ENCODE data around the gene KASH5.

Gene KASH5

DNA sequence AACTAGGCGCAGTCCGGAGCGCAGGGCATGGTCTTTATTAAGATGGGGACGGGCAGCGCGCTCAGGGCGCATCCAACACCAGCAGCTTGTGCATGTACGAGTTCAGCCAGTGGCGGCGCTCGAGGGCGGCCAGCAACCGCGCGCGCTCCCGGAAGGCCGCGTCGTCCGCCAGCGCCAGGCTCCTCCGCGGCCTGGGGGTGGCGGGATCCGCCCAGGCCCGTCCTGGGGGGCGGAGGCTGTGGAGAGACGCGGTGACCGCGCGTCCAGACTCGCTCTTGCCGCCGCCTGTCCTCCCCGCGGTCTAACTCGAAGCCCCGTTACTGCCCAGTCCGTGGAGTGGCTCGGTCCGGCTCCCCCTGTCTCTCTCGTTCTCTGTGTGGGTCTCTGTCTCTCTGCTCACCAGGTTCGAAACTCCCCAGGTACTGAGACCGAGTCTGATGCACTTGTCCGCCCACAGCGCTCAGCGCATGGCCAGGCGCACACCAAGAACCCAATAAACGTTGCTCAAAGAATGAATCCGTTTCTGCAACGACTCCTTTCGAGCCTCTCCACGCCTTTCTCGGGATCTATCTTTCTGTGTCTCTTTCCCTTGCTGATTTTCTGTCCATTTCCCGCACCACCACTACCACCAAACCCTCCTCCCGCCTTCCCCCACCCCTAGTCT, 34.5 kb downstream of the KASH5 start:
- no peak for DNase-seq

DNA sequence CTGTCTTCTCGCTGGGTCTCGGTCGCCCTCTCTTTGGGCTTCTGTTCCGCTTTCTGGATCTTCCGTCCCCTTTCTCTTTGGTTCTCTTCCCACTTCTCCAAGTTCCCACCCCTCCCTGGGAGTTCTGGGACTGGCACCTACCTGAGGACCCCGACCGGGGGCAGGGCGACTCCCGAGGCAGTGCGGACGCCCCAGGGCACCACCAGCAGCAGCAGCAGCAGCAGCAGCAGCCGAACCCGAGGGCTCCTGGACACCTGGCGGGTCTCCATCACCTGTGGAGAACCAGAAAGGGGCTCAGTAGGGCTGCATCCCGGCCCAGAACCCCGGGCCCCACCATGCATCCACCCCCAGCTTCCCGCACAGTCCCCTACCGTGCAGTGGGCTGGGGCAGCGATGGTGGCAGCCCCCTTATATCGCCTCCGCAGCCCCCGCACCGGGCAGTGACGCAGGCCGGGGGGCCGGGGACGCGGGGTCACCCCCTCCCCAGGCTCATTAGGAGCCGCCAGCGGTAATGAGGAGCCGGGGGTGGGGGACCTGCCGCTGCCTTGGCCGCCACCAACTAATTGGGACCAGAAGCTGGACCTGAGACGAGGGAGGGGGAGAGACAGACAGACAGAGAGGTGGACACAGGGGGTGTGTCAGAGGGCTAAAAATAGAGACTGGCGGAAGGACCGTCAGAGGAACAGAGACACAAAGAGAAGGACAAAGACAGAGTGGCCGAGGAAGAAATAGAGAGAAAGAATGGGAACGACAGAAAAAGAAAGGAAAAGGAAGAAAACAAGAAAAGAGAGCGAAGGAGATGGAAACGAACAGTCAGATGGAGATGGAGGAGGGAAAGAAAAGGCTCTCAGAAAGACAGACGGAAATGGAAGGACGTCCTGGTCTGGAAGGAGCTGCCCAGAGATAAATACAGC, 35.3 kb downstream of the KASH5 start, which contains the start of gene PTH2:
Gene PTH2 (minus strand): TSS at position 371 of the 914 bp plus-strand sequence. CDS start 102 bp downstream, at position 269.
- no peak for DNase-seq

DNA sequence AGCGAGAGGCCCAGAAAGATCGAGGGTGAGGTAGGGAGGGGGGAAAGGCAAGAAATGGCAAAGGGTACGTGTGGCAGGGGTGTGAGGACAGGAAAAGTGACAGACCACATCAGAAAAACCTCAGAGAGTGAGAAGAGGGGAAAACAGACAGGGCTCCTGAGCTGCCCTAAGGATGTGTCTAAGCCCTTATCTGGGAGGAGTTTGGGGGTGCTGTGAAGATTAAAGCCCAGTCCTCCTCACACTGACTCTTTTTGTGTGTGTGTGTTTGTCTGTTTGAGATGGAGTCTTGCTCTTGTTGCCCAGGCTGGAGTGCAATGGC, 35.9 kb downstream of the KASH5 start:
- DNase-seq = no peak

DNA sequence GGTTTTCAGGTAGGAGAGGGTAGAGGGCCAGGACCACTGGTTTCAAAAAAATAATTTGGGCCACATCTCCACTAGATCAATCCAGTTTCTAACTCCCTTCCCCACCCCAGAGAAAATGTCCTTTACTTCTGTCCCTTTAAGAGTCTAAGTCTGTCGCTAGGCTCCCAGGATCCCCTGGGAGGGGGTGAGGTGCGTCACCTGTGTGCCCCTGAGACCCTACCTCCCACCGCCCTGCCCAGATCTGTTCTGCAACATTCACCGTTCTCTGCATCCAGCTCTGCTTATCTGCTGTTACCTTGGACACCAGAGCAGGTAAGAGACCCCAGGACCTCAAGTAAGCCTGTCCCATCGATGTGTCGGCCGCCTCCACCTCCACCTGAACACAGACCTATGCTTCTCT, 37.1 kb downstream of the KASH5 start, which contains the start of gene GFY:
Gene GFY (plus strand): TSS at position 211 of the 400 bp plus-strand sequence. CDS start 1,043 bp downstream, outside the sequence.
- no peak for DNase-seq

DNA sequence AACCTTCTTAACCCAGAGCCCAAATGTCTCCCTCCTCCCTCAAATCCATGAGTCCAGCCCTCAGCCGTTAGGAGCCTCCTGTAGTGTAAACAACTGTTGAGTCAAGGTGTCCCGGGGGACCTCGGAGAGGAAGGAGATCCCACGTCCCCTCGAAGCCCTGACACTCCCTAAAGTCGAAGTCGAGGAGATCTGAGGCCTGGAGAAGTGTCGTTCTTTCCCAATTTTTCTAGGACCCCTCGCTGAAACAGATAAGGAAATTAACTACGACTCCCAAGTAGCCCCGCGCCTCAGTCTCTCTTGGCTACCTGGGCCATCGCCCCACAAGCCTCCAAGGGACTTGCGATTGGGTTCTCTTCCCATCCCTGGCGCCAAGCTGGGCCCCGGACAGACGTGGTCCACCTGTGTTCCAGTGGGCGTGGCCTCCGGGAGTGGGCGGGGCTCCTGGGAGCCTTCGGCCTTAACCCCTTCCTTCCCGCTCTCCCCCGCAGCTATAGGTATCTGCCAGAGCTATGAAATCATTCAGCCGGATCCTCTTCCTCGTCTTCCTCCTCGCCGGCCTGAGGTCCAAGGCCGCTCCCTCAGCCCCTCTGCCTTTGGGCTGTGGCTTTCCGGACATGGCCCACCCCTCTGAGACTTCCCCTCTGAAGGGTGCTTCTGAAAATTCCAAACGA, 38.0 kb downstream of the KASH5 start:
- no peak for DNase-seq

DNA sequence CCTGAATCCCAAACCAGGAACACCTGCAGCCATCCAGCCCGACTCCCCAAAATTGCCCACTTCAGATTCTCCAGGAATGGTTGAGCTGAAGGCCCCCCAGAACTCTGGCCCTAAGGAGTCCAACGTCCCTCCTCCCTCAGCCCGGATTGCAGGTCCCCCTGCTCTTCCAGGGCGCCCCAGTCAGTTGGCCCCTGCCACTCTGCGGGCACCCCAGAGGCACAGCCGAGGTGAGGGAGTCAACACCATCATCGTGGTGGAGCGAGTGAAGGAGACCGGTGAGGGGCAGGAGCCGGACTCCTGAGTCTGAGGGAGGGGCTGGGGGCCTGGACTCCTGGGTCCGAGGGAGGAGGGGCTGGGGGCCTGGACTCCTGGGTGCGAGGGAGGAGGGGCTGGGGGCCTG, 39.3 kb downstream of the KASH5 start:
- DNase-seq = no peak

DNA sequence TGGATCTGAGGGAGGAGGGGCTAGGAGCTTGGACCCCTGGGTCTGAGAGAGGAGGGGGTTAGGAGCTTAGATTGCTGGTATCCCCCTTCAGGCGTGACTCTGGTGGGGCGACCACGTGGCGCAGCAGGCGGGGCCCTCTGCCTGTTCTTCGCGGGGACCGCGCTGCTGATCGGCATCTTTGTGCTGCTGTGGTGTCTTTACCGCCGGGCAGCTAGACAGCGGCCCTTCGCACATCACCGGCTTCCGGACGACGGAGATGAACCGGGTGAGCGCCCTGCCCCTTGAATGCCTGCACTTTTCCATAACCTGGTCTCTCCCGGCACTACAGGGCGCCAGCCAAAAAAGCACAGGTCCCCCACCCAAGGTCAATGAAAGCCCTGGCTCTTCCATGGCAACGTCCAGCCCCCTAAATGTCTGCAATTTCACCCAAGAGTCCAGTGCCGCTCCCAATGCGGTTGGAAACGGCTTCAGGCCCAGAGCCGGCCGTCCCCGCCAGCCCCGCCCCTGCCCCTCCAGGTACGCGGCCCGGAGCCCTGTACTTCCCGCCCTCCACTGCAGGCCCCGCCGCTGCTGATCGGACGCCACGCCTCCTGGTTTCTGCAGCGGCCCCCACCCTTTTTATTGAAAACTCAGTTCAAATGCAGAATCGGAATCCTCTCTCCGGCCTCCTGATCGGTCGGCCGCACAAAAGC, 40.0 kb downstream of the KASH5 start:
- no peak for DNase-seq

DNA sequence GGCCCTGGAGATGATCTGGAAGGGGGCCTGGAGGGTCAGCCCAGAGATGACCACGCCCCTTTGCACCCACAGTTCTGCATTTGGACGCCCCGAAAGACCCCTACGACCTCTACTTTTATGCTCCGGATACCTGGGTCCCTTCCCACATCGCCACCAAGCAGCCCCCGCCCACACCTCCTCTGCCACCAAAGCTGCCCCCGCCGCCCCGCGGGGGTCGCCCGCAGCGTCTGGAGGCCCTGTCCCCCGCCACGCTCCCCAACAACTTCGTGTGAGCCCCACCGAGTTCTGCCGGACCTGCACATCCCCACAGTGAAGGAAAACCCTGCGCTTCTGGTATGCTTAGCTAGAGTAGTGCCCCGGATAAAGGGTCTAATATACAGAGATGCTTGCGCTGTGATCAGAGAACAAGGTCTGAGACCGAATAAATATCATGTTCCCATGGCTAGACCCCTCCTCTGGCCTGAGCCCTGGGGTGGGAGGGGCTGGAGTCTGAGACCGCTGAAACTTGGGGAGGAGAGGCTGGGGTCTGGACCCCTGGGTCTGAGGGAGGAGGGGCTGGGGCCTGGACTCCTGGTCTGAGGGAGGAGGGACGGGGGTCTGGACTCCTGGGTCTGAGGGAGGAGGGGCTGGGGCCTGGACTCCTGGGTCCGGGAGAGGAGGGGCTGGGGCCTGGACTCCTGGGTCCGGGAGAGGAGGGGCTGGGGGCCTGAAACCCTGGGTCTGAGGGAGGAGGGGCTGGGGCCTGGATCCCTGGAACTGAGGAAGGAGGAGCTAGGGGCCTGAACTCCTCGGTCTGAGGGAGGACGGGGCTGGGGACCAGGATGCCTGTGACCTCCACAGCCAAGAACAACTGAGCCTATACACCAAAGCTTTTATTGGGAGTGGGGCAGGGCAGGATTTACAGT, 40.8 kb downstream of the KASH5 start:
- DNase-seq = no peak

DNA sequence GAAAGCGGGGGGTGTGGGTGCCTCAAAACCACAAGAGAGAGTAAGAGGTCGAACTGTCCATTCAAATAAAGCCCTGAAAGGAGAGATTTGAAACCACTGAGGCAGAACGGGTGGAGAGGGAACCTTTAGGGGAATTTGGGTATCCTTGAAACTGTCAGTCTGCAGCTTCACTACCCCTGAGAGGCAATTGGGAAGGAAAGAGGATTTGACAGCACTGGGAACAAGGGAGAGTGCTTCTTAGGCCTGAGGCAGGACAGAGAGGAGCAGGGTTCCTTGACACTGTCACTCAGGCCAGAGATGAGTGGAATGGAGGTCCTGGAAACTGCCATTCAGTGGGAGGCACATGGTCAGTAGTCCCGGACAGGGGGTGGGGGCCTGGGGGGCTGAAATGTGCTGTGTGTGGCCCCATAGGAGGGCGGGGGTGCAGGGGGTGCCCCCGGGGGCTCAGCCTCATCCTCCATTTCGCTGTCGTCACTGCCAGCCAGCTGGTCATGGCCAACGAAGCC, 42.2 kb downstream of the KASH5 start:
- no peak for DNase-seq

DNA sequence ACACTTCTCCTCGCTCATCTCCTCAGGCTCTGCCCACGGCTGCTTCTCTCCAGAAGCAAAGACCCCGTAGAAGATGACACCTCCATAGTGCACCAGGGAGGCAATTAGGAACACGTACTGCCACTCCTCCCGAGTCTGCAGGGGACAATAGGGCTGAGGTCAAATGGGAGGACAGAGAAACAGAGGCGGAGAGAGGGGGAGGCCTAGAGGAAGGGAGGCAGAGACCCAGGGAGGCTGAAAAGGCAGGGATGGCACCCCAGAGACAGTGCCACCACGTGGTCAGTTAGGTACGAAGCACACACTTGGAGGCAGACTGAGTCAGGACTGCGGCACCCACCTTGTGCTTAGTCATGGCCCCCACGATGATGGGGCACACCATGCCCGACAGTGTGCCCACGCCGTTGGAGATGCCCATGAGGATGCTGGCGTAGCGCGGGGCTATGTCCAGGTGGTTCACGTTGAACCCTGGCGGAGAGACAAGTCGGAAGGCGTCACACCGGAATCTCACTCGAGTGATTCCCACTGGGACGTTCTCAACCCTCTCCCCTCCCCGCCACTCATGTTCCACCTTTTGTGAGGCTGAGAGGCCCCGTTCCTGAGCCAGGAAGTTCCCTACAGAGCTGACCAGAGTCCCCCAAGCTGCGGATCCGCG, 42.8 kb downstream of the KASH5 start:
- DNase-seq = no peak

DNA sequence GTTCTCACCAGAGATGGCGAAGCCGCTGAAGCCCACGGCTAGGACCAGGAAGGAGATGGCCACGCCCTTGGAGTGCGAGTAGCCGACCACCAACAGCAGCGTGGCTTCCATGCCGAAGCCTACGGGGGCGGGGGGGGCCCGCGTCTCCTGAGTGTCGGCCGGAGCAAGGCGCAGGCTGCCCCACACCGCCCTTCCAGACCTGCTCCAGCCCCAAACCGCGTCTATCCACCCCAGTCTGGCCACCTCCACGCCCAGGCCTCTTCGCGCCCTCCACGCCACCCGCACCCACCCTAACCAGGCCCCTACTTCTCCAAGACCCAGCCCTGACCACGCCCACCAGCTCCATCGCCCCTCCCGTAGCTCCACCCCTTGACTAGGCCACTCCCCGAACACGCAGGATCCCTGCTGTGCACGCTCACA, 43.3 kb downstream of the KASH5 start:
- no peak for DNase-seq

DNA sequence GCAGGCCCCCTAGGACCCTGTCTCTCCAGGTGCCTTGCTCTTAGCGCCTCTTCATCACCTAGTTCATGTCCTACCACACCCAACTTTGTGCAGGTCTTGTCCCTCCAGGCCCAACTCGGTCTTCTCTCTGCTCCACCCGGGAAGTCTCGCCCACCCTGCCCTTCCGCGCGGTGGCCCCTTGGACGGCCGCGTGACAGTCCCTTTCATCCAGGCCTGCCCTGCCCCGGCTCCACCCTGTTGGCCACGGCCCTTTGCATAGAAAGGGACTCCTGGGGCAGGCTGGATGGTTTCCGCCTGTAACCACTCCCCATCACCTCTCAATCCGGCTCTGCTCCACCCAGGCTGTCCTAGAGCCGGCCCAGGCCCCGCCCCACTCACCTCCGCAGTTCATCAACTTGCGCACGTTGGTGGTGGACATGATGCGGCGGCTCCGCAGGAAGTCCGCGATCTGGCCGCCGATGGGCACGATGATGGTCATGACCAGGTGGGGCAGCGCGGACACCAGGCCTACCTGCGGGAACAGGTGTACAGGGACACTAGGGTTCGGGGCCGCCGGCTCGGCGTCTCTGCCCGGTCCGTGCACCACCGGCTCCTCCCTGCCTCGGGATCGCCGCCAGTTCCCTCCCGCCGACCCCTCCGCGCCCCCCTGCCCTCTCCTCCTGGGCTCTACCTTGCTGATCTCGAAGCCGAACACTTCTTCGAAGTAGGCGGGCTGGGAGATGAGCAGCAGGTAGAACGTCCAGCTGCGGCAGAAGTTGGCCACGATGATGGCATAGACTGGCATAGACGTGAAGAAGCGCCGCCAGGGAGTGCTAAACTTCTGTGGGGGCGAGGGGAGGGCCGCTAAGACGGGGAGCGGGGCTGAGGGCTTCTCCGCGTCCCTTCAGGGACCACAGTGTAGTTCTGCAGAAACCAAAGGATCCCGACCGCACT, 44.4 kb downstream of the KASH5 start:
- DNase-seq = no peak

DNA sequence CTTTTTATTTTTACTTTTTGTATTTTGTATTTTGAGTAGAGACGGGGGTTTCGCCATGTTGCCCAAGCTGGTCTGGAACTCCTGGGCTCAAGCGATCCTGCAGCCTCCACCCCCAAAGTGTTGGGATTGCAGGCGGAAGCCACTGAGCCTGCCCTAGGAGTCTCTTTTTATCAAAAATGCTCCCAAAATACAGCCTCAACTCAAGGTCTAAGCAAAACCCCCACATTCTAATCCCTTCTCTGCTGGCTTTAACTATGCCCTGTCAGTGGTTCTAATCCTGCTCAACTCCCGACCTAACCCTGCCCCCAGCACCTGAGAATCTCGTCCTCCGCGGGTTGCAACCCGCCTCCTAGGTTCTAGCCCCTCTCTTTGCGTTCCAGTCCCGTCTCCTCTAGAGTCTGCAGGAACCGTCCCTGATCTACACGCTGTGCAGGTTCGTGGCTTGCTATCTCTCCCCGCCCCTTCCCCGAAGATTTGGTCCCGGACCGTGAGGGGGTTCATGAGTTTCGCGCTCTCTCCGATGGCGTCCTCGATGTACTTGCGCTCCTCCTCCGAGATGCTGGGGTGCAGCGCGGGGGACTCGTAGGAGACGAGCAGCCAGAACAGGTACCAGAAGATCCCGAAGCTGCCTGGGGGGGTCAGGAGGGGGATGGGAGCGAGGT, 45.3 kb downstream of the KASH5 start:
- no peak for DNase-seq

DNA sequence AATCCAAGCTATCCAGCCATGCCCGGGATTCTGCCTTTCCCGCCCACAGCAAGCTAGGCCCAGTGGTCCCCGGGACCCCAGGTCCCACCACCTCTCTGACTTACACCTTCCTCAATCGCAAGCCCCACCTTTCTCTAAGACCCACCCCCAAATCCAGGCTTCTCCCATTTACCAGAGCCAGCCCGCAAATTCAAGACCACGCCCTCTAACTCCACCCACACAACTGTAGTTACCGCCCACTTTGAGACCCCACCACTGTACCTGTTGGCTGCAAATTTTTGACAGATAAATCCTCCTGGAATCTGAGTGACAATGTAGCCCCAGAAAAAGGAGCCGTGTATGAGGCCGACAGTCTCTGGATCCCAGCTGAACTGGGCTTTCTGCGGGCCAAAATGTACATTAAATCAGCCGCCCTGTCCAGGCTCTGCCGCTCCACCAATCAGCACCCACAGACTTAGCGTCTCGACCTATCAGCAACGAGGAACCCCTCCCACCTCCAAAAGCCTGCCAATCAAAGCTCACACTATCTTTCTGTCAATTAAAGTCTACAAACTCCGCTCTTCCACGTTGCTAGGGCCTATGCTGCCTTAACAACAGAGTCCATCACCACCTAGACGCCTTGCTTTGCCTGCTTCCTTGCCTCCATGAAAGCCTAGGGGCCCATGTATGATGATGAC, 47.0 kb downstream of the KASH5 start:
- DNase-seq = no peak

DNA sequence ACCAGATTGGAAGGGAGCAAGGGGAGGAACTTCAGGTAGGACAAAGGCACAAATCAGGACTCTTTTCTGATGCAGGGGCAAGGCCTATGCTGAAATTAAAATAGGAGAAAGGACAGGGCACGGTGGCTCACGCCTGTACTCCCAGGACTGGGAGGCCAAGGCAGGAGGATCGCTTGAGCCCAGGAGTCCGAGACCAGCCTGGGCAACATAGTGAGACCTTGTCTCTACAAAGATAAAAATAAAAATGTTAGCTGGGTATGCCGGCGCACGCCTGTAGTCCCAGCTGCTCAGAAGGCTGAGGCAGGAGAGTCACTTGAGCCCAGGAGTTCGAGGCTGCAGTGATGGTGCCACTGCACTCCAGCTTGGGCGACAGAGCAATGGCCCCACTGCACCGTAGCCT, 47.6 kb downstream of the KASH5 start:
- no peak for DNase-seq

DNA sequence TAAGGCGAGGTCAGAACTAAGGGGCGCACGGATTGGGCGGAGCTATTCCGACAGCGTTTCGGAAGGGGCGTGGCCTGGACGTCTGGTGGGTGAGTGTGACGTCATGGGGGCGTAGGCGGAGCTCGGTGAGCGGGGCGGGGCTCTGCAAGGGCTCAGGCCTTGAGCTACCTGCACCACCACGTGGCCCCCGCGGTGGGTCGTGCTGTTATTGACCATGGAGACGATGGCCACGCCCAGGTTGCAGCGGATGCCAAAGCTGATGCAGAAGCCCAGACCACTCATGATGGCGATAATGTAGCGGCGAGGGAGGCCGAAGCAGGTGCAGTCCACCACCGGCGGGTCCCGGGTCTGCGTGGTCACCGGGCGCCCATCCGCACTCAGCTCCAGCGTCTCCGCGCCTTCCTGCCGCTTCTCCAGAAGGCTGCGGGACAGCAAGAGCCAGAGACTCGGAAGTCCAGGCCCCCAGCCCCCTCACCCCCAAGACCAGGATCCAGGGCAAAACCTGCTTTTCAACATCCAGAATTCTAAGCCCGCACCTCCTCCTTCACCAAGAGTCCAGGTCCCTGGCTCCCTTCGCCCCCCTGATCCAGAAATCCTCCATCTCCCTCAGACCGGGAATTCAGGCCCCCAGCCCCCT, 48.5 kb downstream of the KASH5 start:
- DNase-seq = no peak

DNA sequence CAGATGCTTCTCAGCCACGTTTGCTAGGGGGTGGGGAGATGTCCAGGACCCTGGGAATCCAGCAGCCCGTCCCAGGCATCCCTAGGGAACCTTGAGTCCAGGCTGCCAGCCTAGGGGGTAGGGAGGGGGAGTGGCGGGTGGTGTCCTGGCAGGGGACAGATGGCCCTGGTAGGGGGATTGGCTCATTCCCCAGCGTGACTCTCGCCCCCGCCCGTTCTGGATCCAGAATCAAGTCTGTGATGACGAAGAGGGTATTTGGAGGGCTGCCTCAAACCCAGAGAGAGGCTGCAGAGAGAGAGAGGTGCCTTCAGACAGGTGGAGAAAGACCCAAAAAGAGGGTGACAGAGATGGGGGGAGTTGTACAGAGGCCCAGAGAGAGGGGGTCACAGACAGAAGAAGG, 49.2 kb downstream of the KASH5 start:
- DNase-seq = no peak

DNA sequence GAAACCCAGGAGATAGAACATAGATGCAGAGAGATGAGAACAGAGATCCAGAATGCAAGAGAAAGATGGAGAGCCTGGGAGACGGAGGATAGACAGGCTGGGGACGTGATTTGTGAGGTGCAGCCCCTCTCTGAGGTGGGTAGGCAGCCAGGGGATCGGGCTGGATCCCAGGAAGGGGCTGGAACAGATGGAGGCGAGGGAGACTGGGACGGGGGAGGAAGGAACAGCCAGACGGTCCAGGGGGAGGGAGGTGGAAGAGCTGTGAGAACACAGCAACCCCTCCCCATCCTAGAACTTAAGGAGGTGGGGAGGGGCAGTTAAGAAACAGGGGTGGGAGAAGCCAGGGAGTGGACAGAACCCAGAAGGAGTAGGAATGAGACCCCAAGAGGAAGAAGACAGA, 50.2 kb downstream of the KASH5 start:
- no peak for DNase-seq
